ENCODE measurements around the gene CACNB3. TPM values are rescaled to one million over a fixed set of nuclear protein-coding genes. Genes with fewer than 3 reads are reported as not detected.
A peak's percentile ranks its signal among the peaks of the same experiment; 100 is the strongest.

CACNB3 gene
- total and polyA plus RNA-seq, 2 donors (not counting 1 experiment from before 2014, with no cell fraction given) = 28.4 to 46.2 TPM

GRCh38 chr12:48788854-48789775 lies 29.2 kb upstream of the CACNB3 start, which contains the start of gene ADCY6:
ADCY6 (minus strand) TSS chr12:48789089; CDS start chr12:48783434, 5,655 bp downstream.
- H3K27ac ChIP-seq (ENCODE audit: insufficient read depth, low read length) = peak within 1 kb of the TSS; percentile 38
- H3K36me3 ChIP-seq (ENCODE audit: control insufficient read depth, insufficient read depth, low read length) = no peaks in the 10 kb centered on the region
- peak within 1 kb of the TSS; percentile 78 to 89 (median 84) for H3K4me3 ChIP-seq (replicated peaks in 1 of 4; ENCODE audit: control extremely low read depth in 1 of 4, insufficient read depth in 1 of 4, low read depth in 3 of 4, low read length in 4 of 4)
- peaks cover 24% of the 10 kb centered on the region for H3K79me2 ChIP-seq (ENCODE audit: control insufficient read depth, insufficient read depth, low read length)
- H3K9ac ChIP-seq (ENCODE audit: insufficient read depth, low read length) = peak within 1 kb of the TSS; percentile 72
- peak; percentile 77 for DNase-seq (ENCODE audit: low read depth in 2 of 2)
- H2AFZ ChIP-seq (ENCODE audit: low read length) = peak within 1 kb of the TSS; percentile 62
- H3K9me3 ChIP-seq (ENCODE audit: control insufficient read depth, insufficient read depth, low read depth, low read length) = no peaks in the 10 kb centered on the region
- H3K4me1 ChIP-seq (ENCODE audit: control insufficient read depth, extremely low read depth, insufficient read depth, low read length) = peaks cover 6% of the 10 kb centered on the region
- peak within 1 kb of the TSS; percentile 91 for H3K4me2 ChIP-seq (ENCODE audit: extremely low read depth, insufficient read depth, low read length)
- TF ChIP-seq, protein P1, sequence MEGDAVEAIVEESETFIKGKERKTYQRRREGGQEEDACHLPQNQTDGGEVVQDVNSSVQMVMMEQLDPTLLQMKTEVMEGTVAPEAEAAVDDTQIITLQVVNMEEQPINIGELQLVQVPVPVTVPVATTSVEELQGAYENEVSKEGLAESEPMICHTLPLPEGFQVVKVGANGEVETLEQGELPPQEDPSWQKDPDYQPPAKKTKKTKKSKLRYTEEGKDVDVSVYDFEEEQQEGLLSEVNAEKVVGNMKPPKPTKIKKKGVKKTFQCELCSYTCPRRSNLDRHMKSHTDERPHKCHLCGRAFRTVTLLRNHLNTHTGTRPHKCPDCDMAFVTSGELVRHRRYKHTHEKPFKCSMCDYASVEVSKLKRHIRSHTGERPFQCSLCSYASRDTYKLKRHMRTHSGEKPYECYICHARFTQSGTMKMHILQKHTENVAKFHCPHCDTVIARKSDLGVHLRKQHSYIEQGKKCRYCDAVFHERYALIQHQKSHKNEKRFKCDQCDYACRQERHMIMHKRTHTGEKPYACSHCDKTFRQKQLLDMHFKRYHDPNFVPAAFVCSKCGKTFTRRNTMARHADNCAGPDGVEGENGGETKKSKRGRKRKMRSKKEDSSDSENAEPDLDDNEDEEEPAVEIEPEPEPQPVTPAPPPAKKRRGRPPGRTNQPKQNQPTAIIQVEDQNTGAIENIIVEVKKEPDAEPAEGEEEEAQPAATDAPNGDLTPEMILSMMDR (conservative IDR thresholded peaks at IDR 0.05 in 1 of 2, IDR thresholded peaks at IDR 0.05 in 1 of 2; ENCODE audit: low read depth in 1 of 2, low read length in 2 of 2) = no peak
- no peak for TF ChIP-seq EZH2 (IDR thresholded peaks at IDR 0.05; ENCODE audit: low read length, missing control alignments)
- H3K27me3 ChIP-seq (ENCODE audit: control insufficient read depth, insufficient read depth, low read length) = no peaks in the 10 kb centered on the region
- H4K20me1 ChIP-seq (ENCODE audit: control insufficient read depth, extremely low read depth, insufficient read depth, low read length) = no peaks in the 10 kb centered on the region

- TF ChIP-seq EZH2 (IDR thresholded peaks at IDR 0.05; ENCODE audit: low read length, missing control alignments) = no peak
- TF ChIP-seq, protein P1 (conservative IDR thresholded peaks at IDR 0.05 in 1 of 2, IDR thresholded peaks at IDR 0.05 in 1 of 2; ENCODE audit: low read depth in 1 of 2, low read length in 2 of 2) = no peak
- peak overlapping the region; percentile 32 for H3K4me2 ChIP-seq (ENCODE audit: extremely low read depth, insufficient read depth, low read length)
Measured at GRCh38 chr12:48789858-48790326, 28.4 kb upstream of the CACNB3 start.

DNA sequence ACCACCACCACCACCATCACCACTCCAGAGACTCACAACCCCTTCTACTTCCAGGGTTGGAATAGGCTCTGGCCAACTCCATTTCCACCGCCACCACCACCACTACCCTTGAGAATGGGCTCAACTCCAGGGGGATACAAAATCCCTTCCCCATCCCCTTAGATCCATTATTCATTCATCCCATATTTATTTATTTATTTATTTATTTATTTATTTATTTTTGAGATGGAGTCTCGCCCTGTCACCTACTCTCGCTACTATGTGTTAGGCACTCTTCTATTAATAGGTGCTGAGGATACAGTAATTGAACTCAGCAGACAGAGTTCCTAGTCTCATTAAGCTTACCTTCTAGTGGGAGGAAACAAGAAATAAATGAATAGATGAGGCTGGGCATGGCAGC lies 24.6 kb upstream of the CACNB3 start:
- Histone ChIP-seq H3K9me3 (ENCODE audit: control insufficient read depth, insufficient read depth, low read depth, low read length) (no peaks in the 10 kb centered on the region), H3K9ac (ENCODE audit: insufficient read depth, low read length) (no peak overlapping the region), H3K4me2 (ENCODE audit: extremely low read depth, insufficient read depth, low read length) (no peak overlapping the region), H2AFZ (ENCODE audit: low read length) (no peak overlapping the region), H3K4me3 (replicated peaks in 1 of 4; ENCODE audit: control extremely low read depth in 1 of 4, insufficient read depth in 1 of 4, low read depth in 3 of 4, low read length in 4 of 4) (no peak overlapping the region), H3K4me1 (ENCODE audit: control insufficient read depth, extremely low read depth, insufficient read depth, low read length) (no peaks in the 10 kb centered on the region), H4K20me1 (ENCODE audit: control insufficient read depth, extremely low read depth, insufficient read depth, low read length) (no peaks in the 10 kb centered on the region), H3K27me3 (ENCODE audit: control insufficient read depth, insufficient read depth, low read length) (no peaks in the 10 kb centered on the region), H3K36me3 (ENCODE audit: control insufficient read depth, insufficient read depth, low read length) (no peaks in the 10 kb centered on the region), H3K79me2 (ENCODE audit: control insufficient read depth, insufficient read depth, low read length) (no peaks in the 10 kb centered on the region), H3K27ac (ENCODE audit: insufficient read depth, low read length) (no peak overlapping the region)
- TF ChIP-seq EZH2 (IDR thresholded peaks at IDR 0.05; ENCODE audit: low read length, missing control alignments) = no peak
- TF ChIP-seq, protein P1 (conservative IDR thresholded peaks at IDR 0.05 in 1 of 2, IDR thresholded peaks at IDR 0.05 in 1 of 2; ENCODE audit: low read depth in 1 of 2, low read length in 2 of 2) = no peak
- no peak for DNase-seq (ENCODE audit: low read depth in 2 of 2)

More at GRCh38 chr12:48789858-48790326, 28.4 kb upstream of the CACNB3 start:
- Histone ChIP-seq H3K79me2 (ENCODE audit: control insufficient read depth, insufficient read depth, low read length) (peaks cover 24% of the 10 kb centered on the region), H3K27ac (ENCODE audit: insufficient read depth, low read length) (no peak overlapping the region), H3K27me3 (ENCODE audit: control insufficient read depth, insufficient read depth, low read length) (no peaks in the 10 kb centered on the region), H3K9me3 (ENCODE audit: control insufficient read depth, insufficient read depth, low read depth, low read length) (no peaks in the 10 kb centered on the region), H4K20me1 (ENCODE audit: control insufficient read depth, extremely low read depth, insufficient read depth, low read length) (no peaks in the 10 kb centered on the region), H3K4me3 (replicated peaks in 1 of 4; ENCODE audit: control extremely low read depth in 1 of 4, insufficient read depth in 1 of 4, low read depth in 3 of 4, low read length in 4 of 4) (peak overlapping the region in 3 of 4 experiments; percentile 13 to 84 (median 24)), H3K9ac (ENCODE audit: insufficient read depth, low read length) (no peak overlapping the region), H3K4me1 (ENCODE audit: control insufficient read depth, extremely low read depth, insufficient read depth, low read length) (peaks cover 6% of the 10 kb centered on the region), H2AFZ (ENCODE audit: low read length) (no peak overlapping the region), H3K36me3 (ENCODE audit: control insufficient read depth, insufficient read depth, low read length) (no peaks in the 10 kb centered on the region)
- no peak for DNase-seq (ENCODE audit: low read depth in 2 of 2)

Data from fibroblast of lung (primary cell).